Activated naive CD4-positive, alpha-beta T cell treated with anti-CD3 and anti-CD28 coated beads for 36 hours (primary cell): ENCODE results near the gene LAMA3. TPM values are rescaled to one million over a fixed set of nuclear protein-coding genes. Genes with fewer than 3 reads are reported as not detected.

Experiments used
- CTCF ChIA-PET: fragments of 350-600 bp; sonication (Branson Sonifier 250); formaldehyde crosslinking; loops from one replicate; lab custom pipeline; 2021; ENCODE audit warnings: antibody characterized with exemption; lab: Charles Lee
- DNase-seq: peaks from one replicate; pipeline ENCODE4 v3.0.0-alpha.2; 2020
- H3K27ac Mint-ChIP-seq: one replicate; pipeline ENCODE4 v1.8.0; 2021; ENCODE audit warnings: mild to moderate bottlenecking, mixed read lengths
- H3K27me3 Mint-ChIP-seq: one replicate; pipeline ENCODE4 v1.8.0; 2021; ENCODE audit warnings: low read depth, mixed read lengths
- H3K36me3 Mint-ChIP-seq: one replicate; pipeline ENCODE4 v1.8.0; 2021; ENCODE audit warnings: low read depth, mixed read lengths
- H3K4me1 Mint-ChIP-seq: one replicate; pipeline ENCODE4 v1.8.0; 2021; ENCODE audit warnings: low read depth, mixed read lengths
- H3K4me3 Mint-ChIP-seq: one replicate; pipeline ENCODE4 v1.8.0; 2021; ENCODE audit warnings: mild to moderate bottlenecking, moderate library complexity, mixed read lengths
- H3K9me3 Mint-ChIP-seq: one replicate; pipeline ENCODE4 v1.8.0; 2021; ENCODE audit warnings: mixed read lengths
- intact Hi-C: fragments of 100-400 bp; cut with micrococcal nuclease; formaldehyde crosslinking; loops from one replicate; pipeline ENCODE4 v1.15.1; 2023
- total RNA-seq, 2 experiments: library from RNA; stranded (reverse); gene quantifications; one replicate each; pipeline ENCODE4 v1.2.3, GENCODE V29; 2021

LAMA3 gene
- total RNA-seq, 2 experiments from 2014 or later = 0.05 to 0.10 TPM

GRCh38 chr18:23765931-23766330 lies 76.7 kb downstream of the LAMA3 start:
- Mint-ChIP-seq H3K27me3 (no peaks in the 10 kb centered on the region), H3K4me3 (no peak overlapping the region), H3K27ac (no peak overlapping the region), H3K36me3 (no peaks in the 10 kb centered on the region), H3K4me1 (peaks cover 1% of the 10 kb centered on the region), H3K9me3 (peaks cover 6% of the 10 kb centered on the region)
- CTCF ChIA-PET = no interaction called here
- DNase-seq = no peak
- intact Hi-C loops = no loop called here

- intact Hi-C loops = no loop called here
- peaks cover 1% of the 10 kb centered on the region for H3K4me1 Mint-ChIP-seq
These were observed 83.2 kb downstream of the LAMA3 start for GRCh38 chr18:23772327-23773024.

GRCh38 chr18:23776306-23776705 lies 87.1 kb downstream of the LAMA3 start:
- intact Hi-C loops = no loop called here
- H3K4me3 Mint-ChIP-seq = no peak overlapping the region
- H3K27ac Mint-ChIP-seq = no peak overlapping the region
- H3K4me1 Mint-ChIP-seq = no peaks in the 10 kb centered on the region
- no peak for DNase-seq
- no peaks in the 10 kb centered on the region for H3K36me3 Mint-ChIP-seq
- CTCF ChIA-PET = no interaction called here
- H3K27me3 Mint-ChIP-seq = no peaks in the 10 kb centered on the region
- H3K9me3 Mint-ChIP-seq = no peaks in the 10 kb centered on the region

More at GRCh38 chr18:23772327-23773024, 83.2 kb downstream of the LAMA3 start:
- Mint-ChIP-seq H3K27me3 (no peaks in the 10 kb centered on the region), H3K9me3 (peaks cover 6% of the 10 kb centered on the region), H3K27ac (no peak overlapping the region), H3K36me3 (no peaks in the 10 kb centered on the region), H3K4me3 (no peak overlapping the region)
- CTCF ChIA-PET = no interaction called here
- no peak for DNase-seq

GRCh38 chr18:23778828-23779227 lies 89.6 kb downstream of the LAMA3 start:
- no peaks in the 10 kb centered on the region for H3K9me3 Mint-ChIP-seq
- H3K27ac Mint-ChIP-seq = no peak overlapping the region
- intact Hi-C loops = no loop called here
- no peak overlapping the region for H3K4me3 Mint-ChIP-seq
- no peaks in the 10 kb centered on the region for H3K27me3 Mint-ChIP-seq
- H3K4me1 Mint-ChIP-seq = no peaks in the 10 kb centered on the region
- CTCF ChIA-PET = no interaction called here
- H3K36me3 Mint-ChIP-seq = no peaks in the 10 kb centered on the region
- no peak for DNase-seq

GRCh38 chr18:23779696-23780303 lies 90.5 kb downstream of the LAMA3 start:
- CTCF ChIA-PET = interaction anchor here (0.6 to 1.0 kb wide), 2 partner anchors 34 to 263 kb away, joined by 3 to 4 read pairs; no protein-coding TSS in a partner anchor
- no peaks in the 10 kb centered on the region for H3K9me3 Mint-ChIP-seq

GRCh38 chr18:23784832-23785245 lies 95.6 kb downstream of the LAMA3 start:
- H3K4me3 Mint-ChIP-seq = no peak overlapping the region
- CTCF ChIA-PET = no interaction called here
- H3K27ac Mint-ChIP-seq = no peak overlapping the region
- no peaks in the 10 kb centered on the region for H3K36me3 Mint-ChIP-seq
- no peaks in the 10 kb centered on the region for H3K27me3 Mint-ChIP-seq
- peaks cover 5% of the 10 kb centered on the region for H3K9me3 Mint-ChIP-seq
- no peaks in the 10 kb centered on the region for H3K4me1 Mint-ChIP-seq
- intact Hi-C loops = no loop called here
- DNase-seq = no peak

More at GRCh38 chr18:23779696-23780303, 90.5 kb downstream of the LAMA3 start:
- Mint-ChIP-seq H3K36me3 (no peaks in the 10 kb centered on the region), H3K4me1 (no peaks in the 10 kb centered on the region), H3K27me3 (no peaks in the 10 kb centered on the region), H3K4me3 (no peak overlapping the region), H3K27ac (no peak overlapping the region)
- intact Hi-C loops = no loop called here
- DNase-seq = no peak

- Mint-ChIP-seq H3K4me1 (peaks cover 3% of the 10 kb centered on the region), H3K4me3 (no peak overlapping the region), H3K27me3 (no peaks in the 10 kb centered on the region), H3K27ac (no peak overlapping the region), H3K9me3 (peaks cover 3% of the 10 kb centered on the region), H3K36me3 (no peaks in the 10 kb centered on the region)
- intact Hi-C loops = no loop called here
- no peak for DNase-seq
- CTCF ChIA-PET = no interaction called here
These were observed 103.8 kb downstream of the LAMA3 start for GRCh38 chr18:23793051-23793450.

- no peak overlapping the region for H3K4me3 Mint-ChIP-seq
- no peak for DNase-seq
- CTCF ChIA-PET = interaction anchor here (1.1 to 1.2 kb wide), 2 partner anchors 125 to 168 kb away, joined by 3 to 4 read pairs; no protein-coding TSS in a partner anchor
- H3K4me1 Mint-ChIP-seq = peaks cover 3% of the 10 kb centered on the region
- intact Hi-C loops = no loop called here
- peaks cover 3% of the 10 kb centered on the region for H3K9me3 Mint-ChIP-seq
- H3K36me3 Mint-ChIP-seq = no peaks in the 10 kb centered on the region
- H3K27ac Mint-ChIP-seq = no peak overlapping the region
- no peaks in the 10 kb centered on the region for H3K27me3 Mint-ChIP-seq
These were observed 105.0 kb downstream of the LAMA3 start for GRCh38 chr18:23793985-23794867.

GRCh38 chr18:23798249-23798648 lies 109.0 kb downstream of the LAMA3 start:
- H3K27me3 Mint-ChIP-seq = peaks cover 2% of the 10 kb centered on the region
- intact Hi-C loops = no loop called here
- H3K4me1 Mint-ChIP-seq = no peaks in the 10 kb centered on the region
- H3K36me3 Mint-ChIP-seq = no peaks in the 10 kb centered on the region
- CTCF ChIA-PET = no interaction called here
- H3K27ac Mint-ChIP-seq = no peak overlapping the region
- DNase-seq = no peak
- no peak overlapping the region for H3K4me3 Mint-ChIP-seq
- no peaks in the 10 kb centered on the region for H3K9me3 Mint-ChIP-seq

GRCh38 chr18:23798824-23799223 lies 109.6 kb downstream of the LAMA3 start:
- intact Hi-C loops = no loop called here
- no peak for DNase-seq
- H3K36me3 Mint-ChIP-seq = no peaks in the 10 kb centered on the region
- no peaks in the 10 kb centered on the region for H3K4me1 Mint-ChIP-seq
- peaks cover 2% of the 10 kb centered on the region for H3K27me3 Mint-ChIP-seq
- H3K4me3 Mint-ChIP-seq = no peak overlapping the region
- CTCF ChIA-PET = no interaction called here
- no peaks in the 10 kb centered on the region for H3K9me3 Mint-ChIP-seq
- no peak overlapping the region for H3K27ac Mint-ChIP-seq

GRCh38 chr18:23799540-23799939 lies 110.3 kb downstream of the LAMA3 start:
- DNase-seq = no peak
- no peaks in the 10 kb centered on the region for H3K9me3 Mint-ChIP-seq
- peaks cover 2% of the 10 kb centered on the region for H3K27me3 Mint-ChIP-seq
- intact Hi-C loops = no loop called here
- CTCF ChIA-PET = interaction anchor here (1.1 to 1.5 kb wide), 2 partner anchors 13 to 119 kb away, joined by 3 to 5 read pairs; no protein-coding TSS in a partner anchor
- no peaks in the 10 kb centered on the region for H3K4me1 Mint-ChIP-seq
- H3K36me3 Mint-ChIP-seq = no peaks in the 10 kb centered on the region
- H3K27ac Mint-ChIP-seq = no peak overlapping the region
- H3K4me3 Mint-ChIP-seq = no peak overlapping the region

GRCh38 chr18:23800902-23801301 lies 111.6 kb downstream of the LAMA3 start:
- peaks cover 2% of the 10 kb centered on the region for H3K27me3 Mint-ChIP-seq
- no peaks in the 10 kb centered on the region for H3K9me3 Mint-ChIP-seq
- CTCF ChIA-PET = interaction anchor here (0.5 kb wide), 1 partner anchor 626 kb away, joined by 3 read pairs; no protein-coding TSS in a partner anchor
- H3K4me3 Mint-ChIP-seq = no peak overlapping the region
- intact Hi-C loops = no loop called here
- H3K4me1 Mint-ChIP-seq = no peaks in the 10 kb centered on the region
- DNase-seq = no peak
- no peak overlapping the region for H3K27ac Mint-ChIP-seq
- H3K36me3 Mint-ChIP-seq = no peaks in the 10 kb centered on the region
